ENCODE measurements around the gene SMIM38. TPM values are rescaled to one million over a fixed set of nuclear protein-coding genes. Genes with fewer than 3 reads are reported as not detected.

The SMIM38 gene
- polyA plus RNA-seq, 1 of the 3 experiments (the other 2 are of a cell fraction), result 0.13 TPM

DNA sequence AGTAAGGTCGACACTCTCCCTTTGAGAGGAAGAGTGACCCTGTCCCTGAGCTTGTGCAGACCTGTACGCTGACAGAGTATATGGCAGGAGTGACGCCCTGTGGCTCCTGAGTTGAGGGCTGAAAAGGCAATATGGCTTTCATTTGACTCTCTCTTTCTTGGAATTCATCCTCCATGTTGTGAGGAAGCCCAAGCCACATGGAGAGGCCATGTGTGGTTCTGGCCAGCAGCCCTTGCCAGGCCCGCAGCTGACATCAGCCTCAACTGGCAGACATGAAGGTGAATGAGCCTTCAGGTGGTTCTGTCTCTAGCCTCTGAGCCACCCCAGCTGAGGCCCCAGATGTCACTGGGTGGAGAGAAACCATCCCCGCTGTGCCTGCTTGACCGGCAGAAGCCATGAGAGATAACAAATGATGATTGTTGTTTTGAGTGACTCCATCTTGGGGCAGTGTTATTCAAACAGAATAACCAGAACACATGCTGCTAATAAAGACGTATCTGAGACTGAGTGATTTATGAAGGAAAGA, 31.9 kb downstream of the SMIM38 start (continued):
- TF ChIP-seq MAX (IDR thresholded peaks at IDR 0.05; ENCODE audit: low read depth) (no peak), EZH2phosphoT487 (IDR thresholded peaks at IDR 0.05; ENCODE audit: borderline replicate concordance, low read depth) (no peak), RFX5 (IDR thresholded peaks at IDR 0.05; ENCODE audit: low read length) (no peak)

GRCh38 chr11:69189059-69189458, 33.3 kb downstream of the SMIM38 start:
- Histone ChIP-seq H4K20me1 (ENCODE audit: insufficient read depth) (no peaks in the 10 kb centered on the region), H3K9me3 (no peaks in the 10 kb centered on the region), H3K9ac (no peak overlapping the region), H3K27me3 (ENCODE audit: insufficient read depth) (peaks cover 4% of the 10 kb centered on the region; the same call in 1 of the 2 replicates), H3K4me2 (no peak overlapping the region), H3K4me3 (ENCODE audit: low read depth in 2 of 2, low read length in 1 of 2) (no peak overlapping the region), H3K9me2 (no peaks in the 10 kb centered on the region), H3K79me2 (ENCODE audit: insufficient read depth) (no peaks in the 10 kb centered on the region), H3K36me3 (replicated peaks in 1 of 2; ENCODE audit: control insufficient read depth in 1 of 2, insufficient read depth in 2 of 2, low read length in 1 of 2) (no peaks in the 10 kb centered on the region), H3K27ac (ENCODE audit: low read depth in 2 of 2, low read length in 1 of 2) (no peak overlapping the region), H3K4me1 (ENCODE audit: control insufficient read depth in 1 of 2, insufficient read depth in 2 of 2, low read depth in 1 of 2, low read length in 1 of 2) (peaks cover 0 to 29% of the 10 kb centered on the region in 2 experiments; a peak in 2 of 4 replicates), H3F3A (replicated peaks; ENCODE audit: insufficient read depth) (no peaks in the 10 kb centered on the region), H2AFZ (ENCODE audit: low read depth) (no peak overlapping the region)
- no peak for DNase-seq
- ChIA-PET POLR2A (no interaction called here), CTCF (interaction anchor here (1.4 to 1.8 kb wide), 2 partner anchors 22 to 85 kb away, joined by 4 read pairs; no protein-coding TSS in a partner anchor)
- WGBS (ENCODE audit: low lambda C conversion rate), result 56% methylated on average over 3 of the region's 3 CpGs
- TF ChIP-seq SIN3A (IDR thresholded peaks at IDR 0.05; ENCODE audit: borderline replicate concordance, low read depth, low read length), result no peak
- no peak for TF ChIP-seq FOSL2 (IDR thresholded peaks at IDR 0.05; ENCODE audit: borderline replicate concordance, low read depth)
- TF ChIP-seq, protein P1, sequence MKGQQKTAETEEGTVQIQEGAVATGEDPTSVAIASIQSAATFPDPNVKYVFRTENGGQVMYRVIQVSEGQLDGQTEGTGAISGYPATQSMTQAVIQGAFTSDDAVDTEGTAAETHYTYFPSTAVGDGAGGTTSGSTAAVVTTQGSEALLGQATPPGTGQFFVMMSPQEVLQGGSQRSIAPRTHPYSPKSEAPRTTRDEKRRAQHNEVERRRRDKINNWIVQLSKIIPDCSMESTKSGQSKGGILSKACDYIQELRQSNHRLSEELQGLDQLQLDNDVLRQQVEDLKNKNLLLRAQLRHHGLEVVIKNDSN (IDR thresholded peaks at IDR 0.05; ENCODE audit: borderline replicate concordance, low read depth), result no peak
- TF ChIP-seq USF2 (IDR thresholded peaks at IDR 0.05; ENCODE audit: borderline replicate concordance, low read depth, low read length), result no peak
- TF ChIP-seq MXI1 (IDR thresholded peaks at IDR 0.05; ENCODE audit: low read depth, low read length), result no peak
- no peak for TF ChIP-seq TAF1 (IDR thresholded peaks at IDR 0.05; ENCODE audit: borderline replicate concordance, low read depth, low read length)
- TF ChIP-seq PBX3 (IDR thresholded peaks at IDR 0.05), result no peak
- no peak for TF ChIP-seq NRF1 (IDR thresholded peaks at IDR 0.05; ENCODE audit: low read depth, low read length)
- TF ChIP-seq RFX5 (IDR thresholded peaks at IDR 0.05; ENCODE audit: low read length), result no peak
- no peak for TF ChIP-seq ELF1 (IDR thresholded peaks at IDR 0.05)
- TF ChIP-seq EZH2phosphoT487 (IDR thresholded peaks at IDR 0.05; ENCODE audit: borderline replicate concordance, low read depth), result no peak
- TF ChIP-seq IRF3 (IDR thresholded peaks at IDR 0.05; ENCODE audit: low read depth, low read length), result no peak
- no peak for TF ChIP-seq YY1 (IDR thresholded peaks at IDR 0.05; ENCODE audit: low read depth)
- TF ChIP-seq JUND (IDR thresholded peaks at IDR 0.05), result no peak
- TF ChIP-seq GABPA (IDR thresholded peaks at IDR 0.05; ENCODE audit: low read depth), result no peak
- no peak for TF ChIP-seq RCOR1 (IDR thresholded peaks at IDR 0.05; ENCODE audit: low read length)

Measured in SK-N-SH (cell line).